Measurements from ENCODE around the gene APOC4.
"Not testable (repeated sequence)": the region's sequence is repeated elsewhere in the genome, so short reads cannot be mapped to it uniquely, and the experiment has no call there.

APOC4 gene

GRCh38 chr19:44969437-44969836 lies 27.4 kb downstream of the APOC4 start:
- Histone ChIP-seq H3K9me3 (replicated peaks in 1 of 2; ENCODE audit: control insufficient read depth in 2 of 2, insufficient read depth in 1 of 2, low read depth in 1 of 2, low read length in 2 of 2) (no peaks in the 10 kb centered on the region), H3K36me3 (replicated peaks in 1 of 2; ENCODE audit: control insufficient read depth in 2 of 2, insufficient read depth in 2 of 2, low read length in 2 of 2) (peaks cover 18 to 58% of the 10 kb centered on the region in 2 donors), H3K79me1 (ENCODE audit: low read depth, low read length) (no peaks in the 10 kb centered on the region), H3K27ac (replicated peaks; ENCODE audit: low read length) (no peak overlapping the region), H2BK12ac (ENCODE audit: low read length) (no peak overlapping the region), H3K18ac (ENCODE audit: low read length) (no peak overlapping the region), H3K4me1 (ENCODE audit: control insufficient read depth in 2 of 2, insufficient read depth in 1 of 2, low read depth in 1 of 2, low read length in 2 of 2) (no peaks in the 10 kb centered on the region), H3K9ac (ENCODE audit: low read depth, low read length, poor library complexity) (no peak overlapping the region), H2AK5ac (ENCODE audit: low read depth, low read length) (no peak overlapping the region), H2BK120ac (ENCODE audit: low read depth, low read length) (no peak overlapping the region), H4K91ac (ENCODE audit: low read depth, low read length, poor library complexity) (no peak overlapping the region), H2BK15ac (ENCODE audit: low read length) (no peak overlapping the region), H2AFZ (ENCODE audit: low read length) (no peak overlapping the region), H3K14ac (ENCODE audit: low read length) (no peak overlapping the region), H3K27me3 (ENCODE audit: control insufficient read depth in 3 of 3, insufficient read depth in 3 of 3, low read depth in 1 of 3, low read length in 3 of 3) (no peaks in the 10 kb centered on the region), H3K4me2 (ENCODE audit: insufficient read depth, low read length, poor library complexity, severe bottlenecking) (no peak overlapping the region), H3K4me3 (ENCODE audit: low read length in 2 of 2) (no peak overlapping the region), H3K4ac (ENCODE audit: low read length) (no peak overlapping the region), H2BK5ac (ENCODE audit: low read length) (no peak overlapping the region), H3K23ac (ENCODE audit: low read depth, low read length, poor library complexity) (no peak overlapping the region), H4K8ac (ENCODE audit: low read depth, low read length) (no peak overlapping the region)
- DNase-seq (ENCODE audit: low spot score) = no peak
- WGBS, 2 donors (ENCODE audit: extremely low coverage in 2 of 2, insufficient read length in 2 of 2, insufficient replicate concordance in 1 of 2) = no CpG with 5 or more reads among the region's 5 CpGs

- H2BK15ac ChIP-seq (ENCODE audit: low read length); H4K91ac ChIP-seq (ENCODE audit: low read depth, low read length, poor library complexity); H3K4ac ChIP-seq (ENCODE audit: low read length); H3K23ac ChIP-seq (ENCODE audit: low read depth, low read length, poor library complexity); H2BK5ac ChIP-seq (ENCODE audit: low read length); H3K4me3 ChIP-seq (ENCODE audit: low read length in 2 of 2); H3K4me2 ChIP-seq (ENCODE audit: insufficient read depth, low read length, poor library complexity, severe bottlenecking); H4K8ac ChIP-seq (ENCODE audit: low read depth, low read length); H2BK12ac ChIP-seq (ENCODE audit: low read length); H3K9ac ChIP-seq (ENCODE audit: low read depth, low read length, poor library complexity); H3K4me1 ChIP-seq (ENCODE audit: control insufficient read depth in 2 of 2, insufficient read depth in 1 of 2, low read depth in 1 of 2, low read length in 2 of 2); H3K14ac ChIP-seq (ENCODE audit: low read length); H3K9me3 ChIP-seq (replicated peaks in 1 of 2; ENCODE audit: control insufficient read depth in 2 of 2, insufficient read depth in 1 of 2, low read depth in 1 of 2, low read length in 2 of 2); H2AFZ ChIP-seq (ENCODE audit: low read length); DNase-seq (ENCODE audit: low spot score); H3K27me3 ChIP-seq (ENCODE audit: control insufficient read depth in 3 of 3, insufficient read depth in 3 of 3, low read depth in 1 of 3, low read length in 3 of 3); H3K18ac ChIP-seq (ENCODE audit: low read length); H2BK120ac ChIP-seq (ENCODE audit: low read depth, low read length); H2AK5ac ChIP-seq (ENCODE audit: low read depth, low read length); H3K27ac ChIP-seq (replicated peaks; ENCODE audit: low read length); H3K79me1 ChIP-seq (ENCODE audit: low read depth, low read length): not testable (repeated sequence)
- H3K36me3 ChIP-seq (replicated peaks in 1 of 2; ENCODE audit: control insufficient read depth in 2 of 2, insufficient read depth in 2 of 2, low read length in 2 of 2) = peaks cover 25 to 68% of the 10 kb centered on the region in 2 donors
- WGBS, 2 donors (ENCODE audit: extremely low coverage in 2 of 2, insufficient read length in 2 of 2, insufficient replicate concordance in 1 of 2) = no CpG with 5 or more reads among the region's 6 CpGs
These were observed 29.4 kb downstream of the APOC4 start for GRCh38 chr19:44971451-44971850.

GRCh38 chr19:44972802-44973201 lies 30.8 kb downstream of the APOC4 start:
- Histone ChIP-seq H3K4me2 (ENCODE audit: insufficient read depth, low read length, poor library complexity, severe bottlenecking) (no peak overlapping the region), H2BK120ac (ENCODE audit: low read depth, low read length) (no peak overlapping the region), H3K9me3 (replicated peaks in 1 of 2; ENCODE audit: control insufficient read depth in 2 of 2, insufficient read depth in 1 of 2, low read depth in 1 of 2, low read length in 2 of 2) (no peaks in the 10 kb centered on the region), H4K8ac (ENCODE audit: low read depth, low read length) (no peak overlapping the region), H2AFZ (ENCODE audit: low read length) (no peak overlapping the region), H3K4me1 (ENCODE audit: control insufficient read depth in 2 of 2, insufficient read depth in 1 of 2, low read depth in 1 of 2, low read length in 2 of 2) (no peaks in the 10 kb centered on the region), H2BK15ac (ENCODE audit: low read length) (no peak overlapping the region), H3K14ac (ENCODE audit: low read length) (no peak overlapping the region), H4K91ac (ENCODE audit: low read depth, low read length, poor library complexity) (no peak overlapping the region), H3K18ac (ENCODE audit: low read length) (no peak overlapping the region), H3K4ac (ENCODE audit: low read length) (no peak overlapping the region), H3K9ac (ENCODE audit: low read depth, low read length, poor library complexity) (no peak overlapping the region), H3K27ac (replicated peaks; ENCODE audit: low read length) (no peak overlapping the region), H3K4me3 (ENCODE audit: low read length in 2 of 2) (no peak overlapping the region), H3K27me3 (ENCODE audit: control insufficient read depth in 3 of 3, insufficient read depth in 3 of 3, low read depth in 1 of 3, low read length in 3 of 3) (no peaks in the 10 kb centered on the region), H2AK5ac (ENCODE audit: low read depth, low read length) (no peak overlapping the region), H2BK5ac (ENCODE audit: low read length) (no peak overlapping the region), H3K23ac (ENCODE audit: low read depth, low read length, poor library complexity) (no peak overlapping the region), H3K79me1 (ENCODE audit: low read depth, low read length) (no peaks in the 10 kb centered on the region), H2BK12ac (ENCODE audit: low read length) (no peak overlapping the region), H3K36me3 (replicated peaks in 1 of 2; ENCODE audit: control insufficient read depth in 2 of 2, insufficient read depth in 2 of 2, low read length in 2 of 2) (peaks cover 36 to 72% of the 10 kb centered on the region in 2 donors)
- no peak for DNase-seq (ENCODE audit: low spot score)
- WGBS, 2 donors (ENCODE audit: extremely low coverage in 2 of 2, insufficient read length in 2 of 2, insufficient replicate concordance in 1 of 2) = no CpG with 5 or more reads among the region's 13 CpGs

GRCh38 chr19:44973982-44974735 lies 32.1 kb downstream of the APOC4 start:
- Histone ChIP-seq H3K18ac (ENCODE audit: low read length) (no peak overlapping the region), H4K8ac (ENCODE audit: low read depth, low read length) (no peak overlapping the region), H2BK15ac (ENCODE audit: low read length) (no peak overlapping the region), H3K4me3 (ENCODE audit: low read length in 2 of 2) (no peak overlapping the region), H3K4me1 (ENCODE audit: control insufficient read depth in 2 of 2, insufficient read depth in 1 of 2, low read depth in 1 of 2, low read length in 2 of 2) (no peaks in the 10 kb centered on the region), H2BK5ac (ENCODE audit: low read length) (no peak overlapping the region), H3K4me2 (ENCODE audit: insufficient read depth, low read length, poor library complexity, severe bottlenecking) (no peak overlapping the region), H3K9ac (ENCODE audit: low read depth, low read length, poor library complexity) (no peak overlapping the region), H3K27ac (replicated peaks; ENCODE audit: low read length) (no peak overlapping the region), H3K14ac (ENCODE audit: low read length) (no peak overlapping the region), H3K36me3 (replicated peaks in 1 of 2; ENCODE audit: control insufficient read depth in 2 of 2, insufficient read depth in 2 of 2, low read length in 2 of 2) (peaks cover 40 to 72% of the 10 kb centered on the region in 2 donors), H3K4ac (ENCODE audit: low read length) (no peak overlapping the region), H3K79me1 (ENCODE audit: low read depth, low read length) (no peaks in the 10 kb centered on the region), H2BK120ac (ENCODE audit: low read depth, low read length) (no peak overlapping the region), H3K23ac (ENCODE audit: low read depth, low read length, poor library complexity) (no peak overlapping the region), H3K27me3 (ENCODE audit: control insufficient read depth in 3 of 3, insufficient read depth in 3 of 3, low read depth in 1 of 3, low read length in 3 of 3) (no peaks in the 10 kb centered on the region), H2AK5ac (ENCODE audit: low read depth, low read length) (no peak overlapping the region), H2BK12ac (ENCODE audit: low read length) (no peak overlapping the region), H3K9me3 (replicated peaks in 1 of 2; ENCODE audit: control insufficient read depth in 2 of 2, insufficient read depth in 1 of 2, low read depth in 1 of 2, low read length in 2 of 2) (no peaks in the 10 kb centered on the region), H4K91ac (ENCODE audit: low read depth, low read length, poor library complexity) (no peak overlapping the region), H2AFZ (ENCODE audit: low read length) (no peak overlapping the region)
- DNase-seq (ENCODE audit: low spot score) = no peak
- no CpG with 5 or more reads among the region's 21 CpGs for WGBS, 2 donors (ENCODE audit: extremely low coverage in 2 of 2, insufficient read length in 2 of 2, insufficient replicate concordance in 1 of 2)

Data from neuronal stem cell (in vitro differentiated cells).